Measurements from ENCODE around the gene KRTAP26-1.

DNA sequence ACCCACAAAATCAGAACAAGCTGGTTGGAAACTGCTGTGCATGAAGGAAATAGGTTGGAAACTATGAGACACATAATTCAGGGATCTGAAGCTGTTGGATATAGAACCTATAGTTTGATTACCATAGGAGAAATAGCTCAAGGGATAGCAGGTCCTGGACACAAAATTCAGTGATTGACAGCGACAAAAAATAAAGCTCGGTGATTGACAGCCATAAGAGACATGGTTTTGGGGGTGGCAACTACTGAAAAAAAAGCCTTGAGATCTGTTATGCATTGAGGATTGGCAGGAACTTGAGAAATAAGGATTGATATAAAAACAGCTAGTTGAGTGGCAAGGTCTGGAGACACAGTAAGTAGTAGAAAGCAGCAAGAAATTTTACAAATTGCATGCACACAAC is 30.9 kb downstream of the KRTAP26-1 start, which contains the start of gene KRTAP25-1:
- TF ChIP-seq ZNF565 (CRISPR knock-in tag; conservative IDR thresholded peaks at IDR 0.05; ENCODE audit: low read depth) (no peak), ZFP3 (CRISPR knock-in tag; IDR thresholded peaks at IDR 0.05) (no peak), CSDC2 (CRISPR knock-in tag; IDR thresholded peaks at IDR 0.05) (no peak), GLIS3 (CRISPR knock-in tag; IDR thresholded peaks at IDR 0.05) (no peak), ZC3H10 (CRISPR knock-in tag; IDR thresholded peaks at IDR 0.05) (no peak), ZNF70 (CRISPR knock-in tag; IDR thresholded peaks at IDR 0.05) (no peak)
- TF ChIP-seq, protein P1, sequence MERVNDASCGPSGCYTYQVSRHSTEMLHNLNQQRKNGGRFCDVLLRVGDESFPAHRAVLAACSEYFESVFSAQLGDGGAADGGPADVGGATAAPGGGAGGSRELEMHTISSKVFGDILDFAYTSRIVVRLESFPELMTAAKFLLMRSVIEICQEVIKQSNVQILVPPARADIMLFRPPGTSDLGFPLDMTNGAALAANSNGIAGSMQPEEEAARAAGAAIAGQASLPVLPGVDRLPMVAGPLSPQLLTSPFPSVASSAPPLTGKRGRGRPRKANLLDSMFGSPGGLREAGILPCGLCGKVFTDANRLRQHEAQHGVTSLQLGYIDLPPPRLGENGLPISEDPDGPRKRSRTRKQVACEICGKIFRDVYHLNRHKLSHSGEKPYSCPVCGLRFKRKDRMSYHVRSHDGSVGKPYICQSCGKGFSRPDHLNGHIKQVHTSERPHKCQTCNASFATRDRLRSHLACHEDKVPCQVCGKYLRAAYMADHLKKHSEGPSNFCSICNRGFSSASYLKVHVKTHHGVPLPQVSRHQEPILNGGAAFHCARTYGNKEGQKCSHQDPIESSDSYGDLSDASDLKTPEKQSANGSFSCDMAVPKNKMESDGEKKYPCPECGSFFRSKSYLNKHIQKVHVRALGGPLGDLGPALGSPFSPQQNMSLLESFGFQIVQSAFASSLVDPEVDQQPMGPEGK (CRISPR knock-in tag; IDR thresholded peaks at IDR 0.05; ENCODE audit: borderline replicate concordance): no peak
- TF ChIP-seq, protein P2, sequence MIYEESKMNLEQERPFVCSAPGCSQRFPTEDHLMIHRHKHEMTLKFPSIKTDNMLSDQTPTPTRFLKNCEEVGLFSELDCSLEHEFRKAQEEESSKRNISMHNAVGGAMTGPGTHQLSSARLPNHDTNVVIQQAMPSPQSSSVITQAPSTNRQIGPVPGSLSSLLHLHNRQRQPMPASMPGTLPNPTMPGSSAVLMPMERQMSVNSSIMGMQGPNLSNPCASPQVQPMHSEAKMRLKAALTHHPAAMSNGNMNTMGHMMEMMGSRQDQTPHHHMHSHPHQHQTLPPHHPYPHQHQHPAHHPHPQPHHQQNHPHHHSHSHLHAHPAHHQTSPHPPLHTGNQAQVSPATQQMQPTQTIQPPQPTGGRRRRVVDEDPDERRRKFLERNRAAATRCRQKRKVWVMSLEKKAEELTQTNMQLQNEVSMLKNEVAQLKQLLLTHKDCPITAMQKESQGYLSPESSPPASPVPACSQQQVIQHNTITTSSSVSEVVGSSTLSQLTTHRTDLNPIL (CRISPR knock-in tag; IDR thresholded peaks at IDR 0.05; ENCODE audit: low read depth): no peak
